ENCODE data around the gene NTRK3.

DNA sequence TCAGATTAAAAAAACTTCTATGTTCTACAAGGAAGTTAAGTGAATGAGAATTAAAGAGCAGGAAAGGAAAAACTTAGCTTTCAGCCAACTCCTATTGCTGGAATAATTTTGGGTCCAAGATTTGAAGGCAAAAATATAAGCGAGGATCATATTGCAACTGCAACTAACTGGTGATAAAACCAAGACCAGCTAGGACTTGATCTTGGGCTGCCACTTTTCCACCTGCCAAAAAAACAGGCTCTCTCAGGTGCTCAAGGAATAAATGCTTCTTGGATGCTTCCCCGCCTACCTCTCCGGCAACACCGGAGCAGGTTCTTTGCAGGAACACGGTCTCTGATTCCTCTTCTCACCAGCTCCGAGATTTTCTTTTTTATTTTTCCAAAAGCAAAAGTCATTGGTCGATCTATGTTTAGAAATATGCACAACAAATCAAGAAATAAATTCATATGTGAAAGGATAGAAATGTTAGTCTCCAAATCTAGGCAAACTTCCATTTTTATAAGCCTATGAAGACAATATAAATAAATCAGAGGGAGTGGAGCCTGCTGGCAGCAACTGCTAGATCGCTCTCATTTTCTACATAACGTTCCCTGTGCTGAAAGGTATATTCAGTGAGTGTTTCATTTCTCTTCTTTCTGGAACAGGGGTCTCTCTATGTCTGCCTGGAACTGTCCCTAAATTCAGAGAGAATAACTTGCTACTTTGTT, 241.9 kb downstream of the NTRK3 start:
- TF ChIP-seq GATA2 (IDR thresholded peaks at IDR 0.05; ENCODE audit: low read depth, low read length): no peak
- TF ChIP-seq GATA3 (IDR thresholded peaks at IDR 0.05; ENCODE audit: low read depth, low read length): no peak

All from SH-SY5Y (cell line).